Pancreas (tissue), 10 donors: Measurements from ENCODE around the gene FBXO41. TPM values are rescaled to one million over a fixed set of nuclear protein-coding genes. Genes with fewer than 3 reads are reported as not detected.

ENCODE experiments used
- ATAC-seq, 4 donors: fragments of 200-7000 bp; cut with Tn5 transposase; one replicate each; pipeline versions ENCODE4 v1.8.0 to v1.9.1; 2020; ENCODE audit warnings: mild to moderate bottlenecking in 4 of 4, moderate library complexity in 4 of 4
- DNase-seq, 6 donors: peaks; one replicate each; pipeline ENCODE4 v3.0.0-alpha.2; 2020
- FAIRE-seq: peaks from 2 replicates; lab custom pipeline; 2012; peaks lifted over from hg19 to GRCh38; lab: Jason Lieb, UNC
- H3K27ac ChIP-seq, 4 donors: fragments of 200-600 bp; sonication (generic); 1 replicate in 3 of 4; 2 replicates in 1 of 4; pipeline versions ENCODE4 v1.5.0 to v1.8.0; 2020
- H3K27me3 ChIP-seq, 4 donors: fragments of 200-600 bp; one replicate each; pipeline ENCODE4 v1.8.0; 2021
- H3K36me3 ChIP-seq, 3 donors: fragments of 200-600 bp; sonication (generic) in 1 of 3; one replicate each; pipeline versions ENCODE4 v1.5.0 to v1.8.0; 2020 to 2021
- H3K4me1 ChIP-seq, 3 donors: fragments of 200-600 bp; one replicate each; pipeline ENCODE4 v1.8.0; 2021
- H3K4me3 ChIP-seq, 4 donors: fragments of 200-600 bp; sonication (generic) in 2 of 4; one replicate each; pipeline versions ENCODE4 v1.5.0 to v1.8.0; 2020 to 2021
- H3K9me3 ChIP-seq, 4 donors: fragments of 200-600 bp; one replicate each; pipeline ENCODE4 v1.8.0; 2021
- WGBS, 2 donors: extraction: QIAGEN DNeasy Blood & Tissue Kit; methylation state at CpG; one replicate each; pipeline ENCODE4 v1.1.7; 2013; 5-methylcytosine and 5-hydroxymethylcytosine counted together
- intact Hi-C, 3 donors: fragments of 100-400 bp; cut with DNase I; formaldehyde crosslinking; loops; one replicate each; pipeline versions ENCODE4 v1.11.1 to v1.14.2; 2022
- polyA plus RNA-seq, 2 donors: library from polyadenylated mRNA; stranded (reverse); fragments of 200-250 nt; gene quantifications; one replicate each; pipeline ENCODE4 v1.2.3, GENCODE V29; 2013
- total RNA-seq, 6 donors: library from RNA; stranded (reverse); fragmentation: NEBNext Ultra II Directional in 4 of 6; extraction: Animal tissue kit (Norgen Biotek cat#: 25700) in 4 of 6; gene quantifications; one replicate each; pipeline versions ENCODE4 v1.2.1 to v1.2.4, GENCODE V29; 2021 to 2023
- TF ChIP-seq, protein P1 (sequence below), 4 donors: fragments of 200-600 bp; sonication (generic) in 3 of 4; IDR thresholded peaks; one replicate each; pipeline versions ENCODE4 v1.5.0 to v1.8.0; 2021; ENCODE audit warnings: antibody characterized with exemption in 4 of 4
- donor health status: healthy with polysubstance abuse.
- donor health status: DM: no; HTN: no; CAD: no; lungs with moderate emphysema.
- donor health status: DM: no; HTN: no; CAD: no.
- donor health status: control.
- donor health status: control.
- donor health status: Bipolar disorder and iron deficiency.
- donor health status: DM: yes; HTN: yes; CAD: no.
- donor health status: DM: no; HTN: no; CAD: no.
- donor health status: DM: no; HTN: no; CAD: no.
- donor health status: DM: yes; HTN: yes; CAD: no.

FBXO41 gene
- total and polyA plus RNA-seq, 8 donors = 2.2 to 6.9 (median 3.4) TPM

DNA sequence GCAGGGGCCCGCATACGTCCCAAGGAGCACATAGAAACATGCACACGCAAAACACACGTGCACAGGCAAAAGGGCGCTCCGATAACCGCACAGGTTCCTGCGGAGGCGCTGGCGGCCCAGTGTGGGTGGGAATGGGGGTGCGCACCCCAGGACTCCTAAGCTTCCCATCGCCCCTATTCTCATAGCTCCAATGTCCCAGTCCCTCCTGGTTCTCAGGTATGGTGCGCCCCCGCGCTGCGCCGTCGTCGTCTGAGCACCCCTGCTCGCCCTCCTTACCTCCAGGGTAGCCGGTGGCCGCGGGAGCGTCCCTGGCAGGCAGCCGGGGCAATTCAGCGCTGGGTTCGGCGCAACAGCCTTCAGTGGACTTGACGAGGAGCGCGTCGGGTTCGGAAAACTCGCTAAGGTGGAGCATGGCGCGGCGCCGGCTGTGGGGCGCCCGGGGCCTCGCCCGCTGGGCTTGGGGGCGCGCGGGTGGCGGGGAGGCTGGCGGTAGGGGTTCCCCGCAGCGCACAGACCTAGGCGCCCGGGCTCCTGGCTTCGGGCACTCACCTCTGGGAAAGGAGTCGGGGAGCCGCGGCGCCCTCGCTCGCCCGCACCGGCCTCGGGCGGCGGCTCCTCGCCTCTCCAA lies 8.7 kb upstream of the FBXO41 start:
- Histone ChIP-seq H3K27ac (no peak overlapping the region), H3K27me3 (peaks cover 0 to 37% (median 16%) of the 10 kb centered on the region in 4 donors), H3K4me1 (no peaks in the 10 kb centered on the region), H3K36me3 (no peaks in the 10 kb centered on the region), H3K9me3 (no peaks in the 10 kb centered on the region), H3K4me3 (peak overlapping the region; percentile 8 to 55 (median 24))
- ATAC-seq (peak in 1 of 4 donors; percentile 9), FAIRE-seq (no peak), DNase-seq (peak in 2 of 6 donors; percentile 64 to 67)
- TF ChIP-seq, protein P1, sequence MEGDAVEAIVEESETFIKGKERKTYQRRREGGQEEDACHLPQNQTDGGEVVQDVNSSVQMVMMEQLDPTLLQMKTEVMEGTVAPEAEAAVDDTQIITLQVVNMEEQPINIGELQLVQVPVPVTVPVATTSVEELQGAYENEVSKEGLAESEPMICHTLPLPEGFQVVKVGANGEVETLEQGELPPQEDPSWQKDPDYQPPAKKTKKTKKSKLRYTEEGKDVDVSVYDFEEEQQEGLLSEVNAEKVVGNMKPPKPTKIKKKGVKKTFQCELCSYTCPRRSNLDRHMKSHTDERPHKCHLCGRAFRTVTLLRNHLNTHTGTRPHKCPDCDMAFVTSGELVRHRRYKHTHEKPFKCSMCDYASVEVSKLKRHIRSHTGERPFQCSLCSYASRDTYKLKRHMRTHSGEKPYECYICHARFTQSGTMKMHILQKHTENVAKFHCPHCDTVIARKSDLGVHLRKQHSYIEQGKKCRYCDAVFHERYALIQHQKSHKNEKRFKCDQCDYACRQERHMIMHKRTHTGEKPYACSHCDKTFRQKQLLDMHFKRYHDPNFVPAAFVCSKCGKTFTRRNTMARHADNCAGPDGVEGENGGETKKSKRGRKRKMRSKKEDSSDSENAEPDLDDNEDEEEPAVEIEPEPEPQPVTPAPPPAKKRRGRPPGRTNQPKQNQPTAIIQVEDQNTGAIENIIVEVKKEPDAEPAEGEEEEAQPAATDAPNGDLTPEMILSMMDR (IDR thresholded peaks at IDR 0.05) = no peak
- intact Hi-C loops = no loop called here
- WGBS, 2 donors = 3 to 4% methylated on average over 48 to 64 of the region's 64 CpGs

GRCh38 chr2:73292316-73292905 lies 8.1 kb upstream of the FBXO41 start:
- DNase-seq = peak in 1 of 6 donors; percentile 54
- Histone ChIP-seq H3K4me1 (no peaks in the 10 kb centered on the region), H3K4me3 (peak overlapping the region in 1 of 4 donors; percentile 55), H3K9me3 (no peaks in the 10 kb centered on the region), H3K36me3 (no peaks in the 10 kb centered on the region), H3K27me3 (peaks cover 0 to 37% (median 16%) of the 10 kb centered on the region in 4 donors), H3K27ac (no peak overlapping the region)
- TF ChIP-seq, protein P1 (IDR thresholded peaks at IDR 0.05) = no peak
- 7 to 8% methylated on average over 38 of the region's 38 CpGs for WGBS, 2 donors
- no peak for ATAC-seq
- intact Hi-C loops = no loop called here
- FAIRE-seq = no peak

- H3K27me3 ChIP-seq = peaks cover 0 to 37% (median 16%) of the 10 kb centered on the region in 4 donors
- peak; percentile 4 to 33 (median 8) for ATAC-seq
Measured at GRCh38 chr2:73291461-73292315, 7.4 kb upstream of the FBXO41 start.

GRCh38 chr2:73291093-73291460 lies 6.8 kb upstream of the FBXO41 start:
- no peaks in the 10 kb centered on the region for H3K4me1 ChIP-seq
- TF ChIP-seq, protein P1 (IDR thresholded peaks at IDR 0.05) = no peak
- H3K27ac ChIP-seq = no peak overlapping the region
- no peak for FAIRE-seq
- H3K4me3 ChIP-seq = peak overlapping the region in 1 of 4 donors; percentile 29
- no peaks in the 10 kb centered on the region for H3K9me3 ChIP-seq
- peak in 2 of 6 donors; percentile 48 to 81 for DNase-seq
- no peaks in the 10 kb centered on the region for H3K36me3 ChIP-seq
- ATAC-seq = peak; percentile 75 to 93 (median 78)
- WGBS, 2 donors = 5 to 11% methylated on average over 22 to 34 of the region's 34 CpGs
- intact Hi-C loops = no loop called here
- H3K27me3 ChIP-seq = peaks cover 0 to 37% (median 16%) of the 10 kb centered on the region in 4 donors

More at GRCh38 chr2:73291461-73292315, 7.4 kb upstream of the FBXO41 start:
- H3K36me3 ChIP-seq = no peaks in the 10 kb centered on the region
- no peaks in the 10 kb centered on the region for H3K9me3 ChIP-seq
- TF ChIP-seq, protein P1 (IDR thresholded peaks at IDR 0.05) = no peak
- FAIRE-seq (no peak), DNase-seq (peak in 2 of 6 donors; percentile 63 to 75)
- no peak overlapping the region for H3K27ac ChIP-seq
- 4% methylated on average over 72 to 82 of the region's 82 CpGs for WGBS, 2 donors
- H3K4me3 ChIP-seq = peak overlapping the region in 1 of 4 donors; percentile 29
- intact Hi-C loops = no loop called here
- H3K4me1 ChIP-seq = no peaks in the 10 kb centered on the region
